ACC112 (cell line): ENCODE results near the gene LILRA6.
"Not testable (repeated sequence)": the region's sequence is repeated elsewhere in the genome, so short reads cannot be mapped to it uniquely, and the experiment has no call there.

Experiments used
- H2AFZ ChIP-seq: fragments of 200-600 bp; sonication (generic); one replicate; pipeline ENCODE4 v1.6.0; 2017; ENCODE audit warnings: antibody characterized with exemption, low read length; ENCODE audit not compliant: unreplicated experiment
- H3K27ac ChIP-seq: fragments of 200-600 bp; sonication (generic); 2 replicates; pipeline ENCODE4 v1.5.1; 2014; ENCODE audit warnings: low read depth, mild to moderate bottlenecking, antibody characterized with exemption, low read length, moderate library complexity
- H3K27me3 ChIP-seq: fragments of 200-600 bp; sonication (generic); 2 replicates; pipeline ENCODE4 v1.6.1; 2014; ENCODE audit warnings: mild to moderate bottlenecking, antibody characterized with exemption, low read length, moderate library complexity, mixed read lengths; ENCODE audit not compliant: insufficient read depth
- H3K36me3 ChIP-seq: fragments of 200-600 bp; sonication (generic); 2 replicates; pipeline ENCODE4 v1.6.1; 2016; ENCODE audit warnings: mild to moderate bottlenecking, antibody characterized with exemption, low read length, moderate library complexity, mixed read lengths; ENCODE audit not compliant: insufficient read depth
- H3K4me1 ChIP-seq: fragments of 200-600 bp; sonication (generic); one replicate; pipeline ENCODE4 v1.6.1; 2016; ENCODE audit warnings: low read length, mixed read lengths; ENCODE audit not compliant: insufficient read depth, unreplicated experiment, control insufficient read depth
- H3K4me3 ChIP-seq: fragments of 200-600 bp; sonication (generic); 2 replicates; pipeline ENCODE4 v1.5.1; 2014; ENCODE audit warnings: mild to moderate bottlenecking, low read depth, low read length
- H3K79me2 ChIP-seq: fragments of 200-600 bp; sonication (generic); one replicate; pipeline ENCODE4 v1.6.0; 2016; ENCODE audit warnings: low read length; ENCODE audit not compliant: control insufficient read depth, unreplicated experiment, insufficient read depth

The LILRA6 gene

GRCh38 chr19:54242646-54243045, at the start of gene LILRA6:
Gene LILRA6 (minus strand): TSS chr19:54242790.
- H3K4me3 ChIP-seq, H3K36me3 ChIP-seq, H3K4me1 ChIP-seq, H2AFZ ChIP-seq, H3K27me3 ChIP-seq, H3K79me2 ChIP-seq, H3K27ac ChIP-seq: not testable (repeated sequence)

- H3K27ac ChIP-seq, H3K4me1 ChIP-seq, H2AFZ ChIP-seq: not testable (repeated sequence)
Observed at GRCh38 chr19:54289160-54289559, 46.6 kb upstream of the LILRA6 start.

GRCh38 chr19:54287456-54287855, 44.9 kb upstream of the LILRA6 start:
- no peaks in the 10 kb centered on the region for H3K79me2 ChIP-seq
- no peak overlapping the region for H2AFZ ChIP-seq
- H3K4me3 ChIP-seq = no peak overlapping the region
- 0 out of 2 replicates have a peak overlapping the region, but pooled peaks have one; percentile 29 for H3K27ac ChIP-seq
- H3K27me3 ChIP-seq = peaks cover 21% of the 10 kb centered on the region
- peaks cover 3% of the 10 kb centered on the region for H3K4me1 ChIP-seq
- no peaks in the 10 kb centered on the region for H3K36me3 ChIP-seq

More at GRCh38 chr19:54289160-54289559, 46.6 kb upstream of the LILRA6 start:
- not testable (repeated sequence) for H3K79me2 ChIP-seq, H3K36me3 ChIP-seq, H3K4me3 ChIP-seq
- peaks cover 23% of the 10 kb centered on the region for H3K27me3 ChIP-seq

- not testable (repeated sequence) for H3K4me3 ChIP-seq, H2AFZ ChIP-seq, H3K4me1 ChIP-seq, H3K27ac ChIP-seq, H3K36me3 ChIP-seq, H3K79me2 ChIP-seq
- peaks cover 17% of the 10 kb centered on the region for H3K27me3 ChIP-seq
Observed at GRCh38 chr19:54286283-54286682, 43.7 kb upstream of the LILRA6 start.

GRCh38 chr19:54285427-54286056, 43.0 kb upstream of the LILRA6 start:
- H3K4me1 ChIP-seq, H3K79me2 ChIP-seq, H3K27ac ChIP-seq, H3K4me3 ChIP-seq, H3K36me3 ChIP-seq, H2AFZ ChIP-seq: not testable (repeated sequence)
- H3K27me3 ChIP-seq = peaks cover 14% of the 10 kb centered on the region

- no peaks in the 10 kb centered on the region for H3K79me2 ChIP-seq
- no peaks in the 10 kb centered on the region for H3K36me3 ChIP-seq
- no peak overlapping the region for H3K4me3 ChIP-seq
- H2AFZ ChIP-seq = no peak overlapping the region
- H3K4me1 ChIP-seq = peaks cover 3% of the 10 kb centered on the region
- peaks cover 12% of the 10 kb centered on the region; the same call in 1 of the 2 replicates for H3K27me3 ChIP-seq
- H3K27ac ChIP-seq = no peak overlapping the region
Observed at GRCh38 chr19:54282686-54283470, 40.3 kb upstream of the LILRA6 start.

- not testable (repeated sequence) for H3K79me2 ChIP-seq, H3K27ac ChIP-seq, H3K36me3 ChIP-seq, H2AFZ ChIP-seq, H3K4me3 ChIP-seq, H3K4me1 ChIP-seq
- H3K27me3 ChIP-seq = peaks cover 12% of the 10 kb centered on the region; the same call in 1 of the 2 replicates
Observed at GRCh38 chr19:54281729-54282075, 39.1 kb upstream of the LILRA6 start.

GRCh38 chr19:54281007-54281728, 38.6 kb upstream of the LILRA6 start, which contains the start of gene LILRB2:
Gene LILRB2 (minus strand): TSS chr19:54281110. CDS start chr19:54280496, 614 bp downstream.
- Histone ChIP-seq H3K4me1 (no peaks in the 10 kb centered on the region), H3K36me3 (no peaks in the 10 kb centered on the region), H3K4me3 (no peak within 1 kb of the TSS), H3K79me2 (no peaks in the 10 kb centered on the region), H3K27me3 (peaks cover 15% of the 10 kb centered on the region), H2AFZ (no peak within 1 kb of the TSS), H3K27ac (no peak within 1 kb of the TSS)

GRCh38 chr19:54280441-54280840, 37.9 kb upstream of the LILRA6 start:
- not testable (repeated sequence) for H3K4me1 ChIP-seq, H3K4me3 ChIP-seq, H3K36me3 ChIP-seq, H3K27ac ChIP-seq, H3K79me2 ChIP-seq, H2AFZ ChIP-seq
- peaks cover 15% of the 10 kb centered on the region for H3K27me3 ChIP-seq

GRCh38 chr19:54280025-54280424, 37.4 kb upstream of the LILRA6 start:
- H3K79me2 ChIP-seq, H3K4me3 ChIP-seq, H2AFZ ChIP-seq, H3K36me3 ChIP-seq, H3K27ac ChIP-seq, H3K4me1 ChIP-seq: not testable (repeated sequence)
- H3K27me3 ChIP-seq = peaks cover 15% of the 10 kb centered on the region
